GM21737 (cell line): ENCODE measurements around the gene SLC9A4.

Experiments used
- ATAC-seq: cut with Tn5 transposase; IDR thresholded peaks from one replicate; pipeline ENCODE4 v1.9.1; 2021; ENCODE audit warnings: mild to moderate bottlenecking, moderate library complexity; ENCODE audit not compliant: unreplicated experiment

Gene SLC9A4

GRCh38 chr2:102473020-102473419, at the start of gene SLC9A4:
TSS of gene SLC9A4 (plus strand) at chr2:102473226. CDS start at chr2:102473760, 534 bp downstream.
- ATAC-seq: no peak

- no peak for ATAC-seq
Measured at GRCh38 chr2:102423368-102423767, 49.7 kb upstream of the SLC9A4 start.

GRCh38 chr2:102424754-102425153, 48.3 kb upstream of the SLC9A4 start:
- peak; percentile 77 for ATAC-seq

GRCh38 chr2:102425441-102426132, 47.4 kb upstream of the SLC9A4 start:
- ATAC-seq: no peak

- no peak for ATAC-seq
Measured at GRCh38 chr2:102427249-102427648, 45.8 kb upstream of the SLC9A4 start.

GRCh38 chr2:102428573-102428972, 44.5 kb upstream of the SLC9A4 start:
- no peak for ATAC-seq

- ATAC-seq: no peak
Measured at GRCh38 chr2:102432386-102432785, 40.6 kb upstream of the SLC9A4 start.

- ATAC-seq: no peak
Measured at GRCh38 chr2:102433973-102434654, 38.9 kb upstream of the SLC9A4 start.

- peak; percentile 57 for ATAC-seq
Measured at GRCh38 chr2:102434655-102435381, 38.2 kb upstream of the SLC9A4 start.

GRCh38 chr2:102435741-102436140, 37.3 kb upstream of the SLC9A4 start:
- ATAC-seq: no peak

GRCh38 chr2:102436323-102436722, 36.7 kb upstream of the SLC9A4 start:
- ATAC-seq: no peak

- no peak for ATAC-seq
Measured at GRCh38 chr2:102437122-102437521, 35.9 kb upstream of the SLC9A4 start.

GRCh38 chr2:102438111-102438510, 34.9 kb upstream of the SLC9A4 start:
- ATAC-seq: no peak

GRCh38 chr2:102438578-102438977, 34.4 kb upstream of the SLC9A4 start:
- no peak for ATAC-seq

- ATAC-seq: no peak
Measured at GRCh38 chr2:102439065-102439695, 33.8 kb upstream of the SLC9A4 start.

GRCh38 chr2:102442967-102443828, 29.8 kb upstream of the SLC9A4 start:
- peak; percentile 55 for ATAC-seq

GRCh38 chr2:102444233-102444632, 28.8 kb upstream of the SLC9A4 start:
- no peak for ATAC-seq

- ATAC-seq: no peak
Measured at GRCh38 chr2:102446936-102447335, 26.1 kb upstream of the SLC9A4 start.

GRCh38 chr2:102449370-102449974, 23.6 kb upstream of the SLC9A4 start:
- no peak for ATAC-seq

GRCh38 chr2:102451968-102452367, 21.1 kb upstream of the SLC9A4 start:
- no peak for ATAC-seq
